Endometrium (tissue), 2 donors: ENCODE results near the gene PAQR7.
"Not testable (repeated sequence)": the region's sequence is repeated elsewhere in the genome, so short reads cannot be mapped to it uniquely, and the experiment has no call there.

ENCODE experiments used
- FAIRE-seq: peaks from 2 replicates; lab custom pipeline; 2012; peaks lifted over from hg19 to GRCh38; lab: Jason Lieb, UNC
- donor health status: control.
- donor health status: control.

The PAQR7 gene

DNA sequence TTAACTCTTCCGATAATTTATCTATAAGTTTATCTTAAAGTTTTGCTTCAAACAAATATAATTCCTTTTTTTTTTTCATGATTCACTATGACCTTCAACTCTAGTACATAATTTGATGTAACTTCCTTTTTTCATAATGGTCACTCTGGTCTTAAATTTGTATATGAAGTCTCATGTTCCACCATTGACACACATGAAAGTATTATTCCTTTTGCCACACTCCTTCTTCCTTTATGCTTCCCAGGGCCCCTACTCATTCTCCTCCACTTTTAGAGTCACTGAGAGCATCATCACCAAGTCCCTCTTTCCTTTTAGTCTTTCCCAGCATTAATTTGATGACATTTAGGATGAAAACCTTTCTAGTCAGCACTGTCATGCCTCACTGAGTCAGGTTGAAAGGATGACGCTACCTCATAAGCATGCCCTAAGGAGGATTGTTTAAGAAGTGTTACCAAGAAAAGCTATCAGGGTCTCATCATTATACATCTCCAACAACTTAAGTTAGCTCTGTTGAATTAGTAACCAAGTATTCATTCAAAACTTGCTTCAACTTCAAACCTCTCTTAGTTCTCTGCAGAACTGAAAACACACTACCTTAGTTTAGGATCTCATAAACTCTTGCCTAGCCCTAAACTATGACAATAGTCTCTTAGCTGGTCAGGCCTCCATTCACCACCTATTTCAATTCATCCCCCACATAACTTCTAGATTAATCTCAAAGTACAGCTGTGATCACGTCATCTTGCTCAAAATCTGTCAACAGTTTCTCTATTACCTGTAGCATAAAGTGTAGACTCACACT lies 30.8 kb downstream of the PAQR7 start:
- FAIRE-seq: no peak

DNA sequence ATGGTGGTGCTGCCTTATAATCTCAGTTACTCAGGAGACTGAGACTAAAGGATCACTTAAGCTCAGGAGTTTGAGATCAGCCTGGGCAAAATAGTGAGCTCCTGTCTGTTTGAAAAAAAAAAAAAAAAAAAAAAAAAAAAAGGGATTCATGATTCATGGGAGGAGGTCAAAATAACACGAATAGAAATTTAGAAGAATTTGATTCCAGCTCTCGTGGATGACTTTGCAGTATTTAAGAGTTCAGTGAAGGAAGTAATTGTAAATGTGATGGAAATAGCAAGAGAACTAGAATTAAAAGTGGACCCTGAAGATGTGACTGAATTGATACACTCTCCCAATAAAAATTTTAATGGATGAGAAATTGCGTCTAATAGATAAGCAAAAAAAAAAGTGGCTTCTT lies 32.0 kb downstream of the PAQR7 start:
- no peak for FAIRE-seq

DNA sequence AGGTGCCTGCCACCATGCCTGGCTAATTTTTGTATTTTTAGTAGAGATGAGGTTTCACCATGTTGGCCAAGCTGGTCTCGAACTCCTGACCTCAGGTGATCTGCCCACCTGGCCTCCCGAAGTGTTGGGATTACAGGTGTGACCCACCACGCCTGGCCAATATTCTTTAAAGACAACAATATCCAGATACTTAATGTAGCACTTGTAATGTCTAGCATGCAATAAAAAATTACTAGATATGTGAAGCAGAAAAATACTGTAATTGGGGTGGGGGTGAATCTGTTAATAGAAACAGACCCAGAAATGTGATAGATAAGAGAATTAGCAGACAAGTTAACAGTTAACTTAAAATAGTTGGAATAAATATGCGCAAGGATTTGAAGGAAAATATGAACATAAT lies 35.7 kb downstream of the PAQR7 start:
- FAIRE-seq: not testable (repeated sequence)

DNA sequence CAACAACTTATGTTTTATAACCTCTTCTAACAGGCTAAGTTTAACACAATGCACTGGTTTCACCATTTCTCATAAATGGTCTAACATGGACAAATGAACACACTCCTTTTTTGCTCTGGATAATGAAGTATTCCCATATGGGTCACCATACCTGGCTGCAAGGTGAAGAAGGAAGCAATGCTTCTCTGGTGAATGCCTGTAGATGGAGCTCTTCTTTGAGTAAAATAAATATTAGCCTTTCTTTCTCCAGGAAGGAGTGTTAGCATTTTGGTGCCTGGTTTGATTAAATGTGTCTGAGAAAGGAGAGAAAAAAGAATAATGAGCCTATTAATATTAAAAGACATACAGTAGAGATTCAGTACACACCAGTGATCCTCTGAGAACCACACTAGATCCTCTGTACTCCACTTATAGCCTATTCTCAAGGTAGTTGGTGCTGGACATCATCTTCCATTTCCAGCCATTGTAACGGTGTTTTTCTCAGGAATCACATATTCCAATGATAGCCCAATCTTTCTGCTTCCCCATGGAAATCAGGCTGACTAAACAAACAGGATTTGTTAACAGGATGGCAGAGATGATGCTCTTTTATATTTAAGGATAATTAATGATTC lies 38.1 kb downstream of the PAQR7 start:
- FAIRE-seq: no peak

DNA sequence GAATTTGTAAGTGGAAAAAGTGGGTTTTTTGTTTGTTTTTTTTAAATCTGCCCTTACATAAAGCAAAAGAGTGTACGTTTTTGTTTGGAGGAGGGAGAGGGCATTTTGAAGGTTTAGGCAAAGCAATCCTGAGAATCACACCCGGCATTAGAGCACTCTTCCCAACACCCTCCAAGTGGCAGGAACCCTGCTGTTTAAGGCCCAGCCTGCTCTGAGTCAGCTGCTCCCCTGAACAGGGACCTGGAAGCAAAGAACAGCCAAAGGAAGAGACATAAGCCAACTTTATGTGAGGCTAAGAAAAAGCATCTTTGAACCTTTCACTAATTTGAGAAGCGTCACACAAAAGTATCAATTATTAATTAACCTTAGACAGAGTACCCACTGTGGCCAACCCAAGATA lies 38.8 kb downstream of the PAQR7 start:
- FAIRE-seq: no peak

DNA sequence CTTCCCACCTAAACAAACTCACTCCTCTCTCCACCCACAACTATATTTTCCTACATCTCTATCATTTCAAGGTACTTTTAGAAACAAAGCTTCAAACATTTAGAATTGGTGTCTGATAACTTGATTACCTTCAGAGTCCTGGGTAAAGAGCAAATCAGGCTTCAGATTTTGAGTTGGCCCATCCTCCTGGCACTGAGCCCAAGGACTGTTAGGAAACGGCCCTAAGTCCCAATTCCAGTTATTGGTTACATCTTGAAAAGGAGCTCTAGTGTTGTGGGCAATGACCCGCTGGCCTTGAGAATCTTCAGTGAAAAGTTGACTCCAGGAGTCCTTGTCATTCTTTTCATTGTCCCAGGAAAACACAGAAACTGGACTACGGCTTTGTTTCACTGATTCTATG lies 40.6 kb downstream of the PAQR7 start:
- FAIRE-seq: no peak

DNA sequence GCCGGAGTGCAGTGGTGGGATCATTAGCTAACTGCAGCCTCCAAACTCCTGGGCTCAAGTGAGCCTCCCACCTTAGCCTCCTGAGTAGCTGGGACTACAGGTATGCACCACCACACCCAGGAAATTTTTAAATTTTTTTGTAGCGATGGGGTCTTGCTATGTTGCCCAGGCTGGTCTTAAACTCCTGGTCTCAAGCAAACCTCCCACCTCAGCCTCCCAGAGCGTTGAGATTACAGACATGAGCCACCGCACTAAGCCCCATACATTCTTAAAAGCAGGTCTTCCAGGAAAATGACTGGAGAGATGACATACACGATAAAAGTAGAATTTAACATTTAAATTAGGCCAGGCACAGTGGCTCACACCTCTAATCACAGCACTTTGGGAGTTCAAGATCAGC lies 42.4 kb downstream of the PAQR7 start:
- no peak for FAIRE-seq

DNA sequence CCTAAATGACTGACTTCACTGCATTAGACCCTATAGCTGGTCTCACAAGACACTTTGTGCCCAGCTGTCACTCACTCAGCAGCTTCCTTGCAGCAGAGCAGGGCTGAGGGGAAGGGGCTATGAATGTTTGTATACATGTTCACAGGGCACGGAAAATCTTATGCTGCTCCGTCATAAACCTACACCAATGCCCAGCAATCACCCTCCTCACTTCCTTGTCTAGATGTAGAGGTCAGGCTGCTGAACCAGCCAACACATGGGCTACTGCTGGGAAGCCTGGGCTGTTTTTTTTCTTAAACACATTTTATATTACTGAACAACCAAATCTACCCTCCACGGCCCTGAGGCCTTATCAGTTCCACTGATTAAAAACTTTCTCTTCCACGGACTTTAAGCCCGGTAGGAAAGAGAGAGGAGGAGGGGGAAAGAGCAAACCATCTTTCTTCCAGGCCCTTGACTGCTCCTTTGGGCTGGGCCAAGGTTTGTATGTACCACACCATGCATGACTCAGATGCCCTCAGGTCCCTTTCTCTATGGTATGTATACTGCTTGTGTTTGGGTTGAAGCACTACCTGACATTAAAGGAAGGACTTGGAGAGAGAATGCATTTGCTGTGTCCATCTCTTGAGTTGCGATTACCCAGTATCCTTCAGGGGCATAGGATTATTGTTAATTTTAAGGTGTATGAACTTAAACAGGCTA lies 43.0 kb downstream of the PAQR7 start:
- no peak for FAIRE-seq

DNA sequence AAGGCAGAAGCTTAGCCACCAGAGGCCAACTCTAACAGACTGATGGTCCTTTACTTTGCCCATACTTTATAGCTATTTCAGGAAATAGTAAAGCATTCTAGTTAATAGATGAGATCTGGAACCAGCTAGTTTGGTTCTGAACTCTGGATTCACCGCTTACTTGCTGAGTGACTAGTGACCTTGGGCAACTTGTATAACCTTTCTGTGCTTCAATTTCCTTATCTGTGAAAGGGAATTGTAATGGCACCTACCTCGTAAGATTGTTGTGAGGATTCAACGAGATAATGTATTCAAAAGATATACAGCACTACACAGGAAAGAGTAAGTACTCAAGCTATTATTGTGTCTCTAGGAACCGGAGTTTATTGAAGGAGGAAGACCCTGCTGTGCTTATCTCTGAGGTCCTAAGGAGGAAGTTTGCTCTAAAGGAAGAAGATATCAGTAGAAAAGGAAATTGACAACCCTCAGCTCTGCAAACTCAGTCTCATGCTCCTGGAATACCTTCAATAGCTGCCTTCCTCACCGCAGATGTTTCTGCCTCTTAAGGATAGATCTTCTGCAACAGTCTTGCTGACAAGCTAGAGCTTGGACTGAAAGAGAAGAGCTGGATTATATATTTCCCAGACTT lies 43.8 kb downstream of the PAQR7 start:
- FAIRE-seq: no peak

DNA sequence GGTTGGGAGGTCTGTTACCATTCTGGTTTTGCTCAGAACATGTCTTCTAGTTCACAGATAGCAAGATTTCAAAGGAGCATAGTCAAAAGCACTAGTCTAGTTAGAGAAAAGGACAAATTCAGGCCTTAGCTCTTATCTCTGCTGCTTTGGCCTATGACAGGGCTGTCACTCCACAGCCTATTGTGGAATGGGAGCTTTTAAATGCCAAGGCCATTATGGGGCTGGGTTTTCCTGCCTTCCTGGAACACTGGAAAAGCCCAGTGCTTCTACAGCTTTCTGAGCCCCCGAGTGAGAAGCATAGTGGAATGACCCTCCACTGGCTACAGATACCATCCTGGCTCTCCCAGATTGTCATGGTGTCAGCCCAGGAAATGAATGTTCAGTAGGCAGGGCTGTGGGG lies 46.5 kb downstream of the PAQR7 start:
- FAIRE-seq: no peak

DNA sequence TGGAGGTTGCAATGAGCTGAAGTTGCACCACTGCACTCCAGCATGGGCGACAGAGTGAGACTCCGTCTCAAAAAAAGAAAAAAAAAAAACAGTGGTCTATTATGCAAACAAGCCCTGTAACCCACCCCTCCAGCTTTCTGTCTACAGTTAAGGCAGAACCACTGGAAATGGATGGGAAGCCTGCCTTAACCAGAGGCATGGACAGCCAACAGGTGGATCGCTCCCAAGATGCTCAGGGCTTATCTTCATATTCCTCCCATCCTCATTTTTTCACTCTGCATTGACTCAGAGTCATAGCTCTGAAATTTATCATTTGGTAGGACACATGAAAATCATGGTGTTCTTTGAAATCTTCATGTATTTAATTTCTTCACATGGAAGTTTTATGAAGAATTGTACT lies 47.0 kb downstream of the PAQR7 start:
- no peak for FAIRE-seq

DNA sequence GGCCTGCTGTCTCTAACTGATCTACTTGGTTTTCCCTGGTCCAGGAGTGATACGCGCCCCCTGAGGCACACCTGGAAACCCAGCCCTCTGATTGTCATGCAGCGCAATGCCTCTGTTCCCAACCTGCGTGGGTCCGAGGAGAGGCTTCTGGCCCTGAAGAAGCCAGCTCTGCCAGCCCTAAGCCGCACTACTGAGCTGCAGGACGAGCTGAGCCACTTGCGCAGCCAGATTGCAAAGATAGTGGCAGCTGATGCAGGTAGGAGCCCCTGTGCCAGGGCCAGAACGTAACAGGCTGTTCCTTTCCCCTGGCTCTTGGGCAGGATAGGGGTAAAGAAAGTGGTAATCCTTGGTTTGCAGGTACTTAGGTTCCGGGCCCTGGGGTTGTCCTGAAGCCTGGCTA lies 48.9 kb downstream of the PAQR7 start:
- no peak for FAIRE-seq

DNA sequence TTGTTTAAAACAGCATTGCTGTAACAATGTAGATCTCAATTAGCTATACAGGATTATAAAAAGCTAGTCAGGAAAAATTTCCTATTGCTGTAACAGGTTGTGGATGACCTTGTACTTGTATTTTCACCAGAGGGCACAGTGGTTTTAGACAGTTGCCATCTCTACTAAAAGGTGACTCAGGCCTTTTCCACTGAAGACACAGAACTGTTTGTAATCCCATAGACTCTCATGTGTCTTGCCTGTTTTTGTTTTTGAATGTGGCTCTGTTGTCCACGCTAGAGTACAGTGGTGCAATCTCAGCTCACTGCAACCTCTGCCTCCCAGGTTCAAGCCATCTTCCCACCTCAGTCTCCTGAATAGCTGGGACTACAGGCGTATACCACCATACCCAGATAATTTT lies 49.9 kb downstream of the PAQR7 start:
- FAIRE-seq: no peak

DNA sequence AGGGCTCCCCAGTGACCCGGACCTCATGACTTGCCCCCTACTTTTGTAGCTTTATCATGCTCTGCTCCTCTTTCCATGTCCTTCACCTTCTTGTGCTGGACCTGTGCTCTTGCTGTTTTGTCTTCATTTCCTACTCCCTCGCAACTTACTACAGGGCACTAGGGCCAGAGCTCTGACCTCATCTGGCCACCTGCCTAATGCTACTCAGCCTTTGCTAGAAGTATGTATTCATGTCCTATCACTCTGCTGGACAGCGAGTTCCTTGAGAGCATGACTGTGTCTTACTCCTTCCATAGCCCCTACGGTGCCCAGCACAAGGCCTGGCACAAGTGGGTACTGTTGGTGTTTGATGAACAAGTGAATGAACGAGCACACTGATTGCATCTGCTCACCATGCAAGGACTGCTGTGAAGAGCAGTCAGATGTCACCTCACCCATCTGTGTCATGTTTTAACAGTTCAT lies 53.8 kb downstream of the PAQR7 start:
- no peak for FAIRE-seq

DNA sequence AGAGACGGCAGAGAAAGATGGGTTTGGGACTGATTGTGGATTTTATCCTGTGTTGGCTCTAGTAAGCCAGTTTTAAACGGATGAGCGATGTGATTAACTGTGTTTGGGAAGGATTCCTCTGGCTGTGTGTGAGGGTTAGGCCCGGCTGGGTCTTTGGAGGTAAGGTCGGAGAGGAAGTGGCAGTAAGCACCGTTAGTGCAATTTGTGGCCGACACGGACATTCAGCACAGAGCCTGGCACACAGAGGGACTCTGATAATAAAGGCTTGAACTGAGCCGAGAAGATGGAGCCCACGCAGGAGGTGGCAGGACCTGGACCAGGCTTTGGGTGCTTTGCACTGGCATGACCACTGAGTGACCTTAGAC lies 54.4 kb downstream of the PAQR7 start:
- no peak for FAIRE-seq

DNA sequence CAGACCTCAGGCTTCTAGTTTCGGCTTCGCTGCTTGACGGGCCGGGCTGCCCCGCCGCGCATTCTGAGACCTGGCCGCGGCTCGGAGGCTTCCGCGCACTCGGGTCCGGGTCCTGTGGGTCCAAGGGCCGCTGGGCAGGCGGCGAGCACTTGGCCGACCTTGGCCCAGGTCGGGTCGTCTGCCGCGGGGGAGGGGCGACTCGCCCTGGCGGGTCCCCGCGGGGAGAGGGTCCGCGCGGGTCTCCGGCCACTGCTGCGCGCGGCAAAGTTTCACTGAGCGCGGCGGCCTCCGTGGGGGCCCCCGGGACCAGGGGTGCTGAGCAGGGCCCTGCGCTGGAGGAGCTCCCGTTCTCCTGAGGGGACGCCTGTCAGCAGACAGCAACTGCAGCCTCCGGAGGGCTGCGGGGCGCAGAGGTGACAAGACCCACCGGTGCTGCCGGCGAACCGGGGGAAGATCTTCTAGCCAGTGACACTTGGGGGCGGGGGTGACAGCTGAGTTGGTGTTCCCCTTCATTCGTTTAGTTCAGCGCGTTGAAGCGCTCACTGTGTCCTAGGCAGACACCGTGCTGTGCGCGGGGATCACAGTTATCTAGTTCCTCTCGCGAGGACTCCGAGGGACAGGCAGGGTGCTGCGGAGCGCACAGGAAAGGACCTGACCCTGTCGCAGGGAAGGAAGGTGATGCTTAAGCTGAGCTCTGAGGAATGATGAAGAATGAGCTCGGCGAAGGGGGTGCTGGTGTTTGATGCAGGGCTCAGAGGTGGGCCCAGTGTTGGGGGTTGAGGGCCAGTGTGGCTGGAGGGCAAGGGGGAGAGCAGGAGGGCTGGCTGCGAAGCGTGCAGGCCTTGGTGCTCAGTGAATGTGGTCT lies 55.0 kb downstream of the PAQR7 start:
- no peak for FAIRE-seq

DNA sequence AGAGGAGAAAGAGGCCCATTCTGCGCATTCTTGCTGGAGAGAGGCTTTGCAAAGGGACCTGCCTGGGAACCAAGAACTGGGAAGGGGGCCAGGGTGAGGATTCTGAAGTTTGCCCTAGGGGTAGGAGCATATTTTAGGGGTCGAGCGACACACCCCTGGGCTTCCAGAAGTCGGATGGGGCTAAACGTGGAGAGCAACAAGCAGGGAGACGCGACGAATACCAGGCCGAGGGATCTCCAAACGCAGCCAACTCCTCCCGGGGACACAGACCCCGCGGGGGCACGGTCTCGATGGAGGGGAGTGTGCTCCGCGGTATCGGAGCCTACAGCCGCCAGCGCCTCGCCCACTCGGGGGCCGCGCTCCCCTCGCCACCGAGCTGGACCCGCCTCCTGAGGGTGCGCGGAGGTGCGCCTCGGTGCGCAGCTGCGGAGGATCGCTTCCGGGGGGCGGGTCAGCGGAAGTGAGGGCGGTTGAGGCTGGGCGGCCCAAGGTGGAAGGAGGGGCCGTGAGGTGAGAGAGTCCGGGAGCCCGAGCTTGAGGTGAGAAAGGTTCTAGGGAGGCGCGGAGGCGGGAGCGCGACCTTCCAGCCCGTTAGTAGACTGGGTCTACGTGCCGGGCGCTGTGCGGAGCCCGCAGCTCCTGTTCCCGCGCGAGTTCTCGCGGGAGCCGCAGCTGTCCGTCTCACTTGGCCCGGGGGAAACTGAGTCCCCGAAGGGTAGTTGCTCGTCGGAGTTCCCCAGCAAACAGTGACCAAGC lies 55.8 kb downstream of the PAQR7 start, which contains the start of gene MTFR1L:
TSS of gene MTFR1L (plus strand) at position 464 of the 756 bp plus-strand sequence. CDS start 3,151 bp downstream, outside the sequence.
- no peak for FAIRE-seq

DNA sequence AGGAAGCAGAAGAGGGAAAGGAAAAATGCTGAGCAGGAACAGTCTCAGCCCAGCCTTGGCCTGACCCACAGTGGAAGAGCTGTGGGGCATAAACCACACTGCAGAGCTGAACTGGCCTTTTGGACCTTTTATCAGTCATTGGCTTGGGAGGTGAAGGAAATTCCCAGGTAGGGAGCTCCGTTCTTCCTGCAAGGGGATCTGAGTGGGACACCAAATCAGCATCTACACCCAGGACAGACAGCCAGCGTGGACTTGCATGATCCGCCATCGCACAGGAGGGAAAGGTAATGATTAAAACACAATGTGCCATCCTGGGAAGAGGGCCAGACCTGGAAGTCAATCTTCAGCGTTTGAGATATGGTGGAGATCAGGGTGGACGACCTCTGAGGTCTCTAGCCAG lies 56.9 kb downstream of the PAQR7 start:
- no peak for FAIRE-seq

DNA sequence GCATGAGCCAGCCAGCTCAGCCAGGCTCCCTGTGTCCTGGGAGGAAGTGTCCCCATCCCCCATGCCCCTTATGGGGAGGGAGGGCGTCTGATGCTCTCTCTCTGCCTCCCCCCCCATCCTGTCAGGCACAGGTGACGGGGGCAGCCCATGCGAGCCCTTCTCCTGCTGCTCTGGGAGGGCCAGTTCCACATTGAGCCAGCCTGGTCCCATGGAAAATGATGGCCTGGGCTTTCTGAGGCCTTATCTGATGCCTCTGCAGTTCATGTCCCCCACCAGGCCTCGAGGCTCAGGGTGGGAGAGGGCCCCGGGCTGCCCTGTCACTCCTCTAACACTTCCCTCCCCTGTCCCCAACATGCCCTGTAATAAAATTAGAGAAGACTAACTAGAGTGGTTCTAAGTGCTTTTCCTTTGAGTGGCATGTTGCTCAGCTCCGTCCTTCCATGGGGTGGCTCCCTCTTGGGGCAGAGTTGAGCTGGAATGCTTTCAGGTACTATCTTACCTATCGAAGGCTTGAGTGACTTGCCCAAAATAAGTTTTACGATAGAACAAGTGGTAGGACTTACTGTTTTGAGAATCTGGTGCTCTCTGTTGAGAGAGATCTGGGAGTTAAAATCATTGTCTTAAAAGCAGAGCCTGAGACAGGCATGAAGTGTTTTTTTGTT lies 57.5 kb downstream of the PAQR7 start:
- no peak for FAIRE-seq

DNA sequence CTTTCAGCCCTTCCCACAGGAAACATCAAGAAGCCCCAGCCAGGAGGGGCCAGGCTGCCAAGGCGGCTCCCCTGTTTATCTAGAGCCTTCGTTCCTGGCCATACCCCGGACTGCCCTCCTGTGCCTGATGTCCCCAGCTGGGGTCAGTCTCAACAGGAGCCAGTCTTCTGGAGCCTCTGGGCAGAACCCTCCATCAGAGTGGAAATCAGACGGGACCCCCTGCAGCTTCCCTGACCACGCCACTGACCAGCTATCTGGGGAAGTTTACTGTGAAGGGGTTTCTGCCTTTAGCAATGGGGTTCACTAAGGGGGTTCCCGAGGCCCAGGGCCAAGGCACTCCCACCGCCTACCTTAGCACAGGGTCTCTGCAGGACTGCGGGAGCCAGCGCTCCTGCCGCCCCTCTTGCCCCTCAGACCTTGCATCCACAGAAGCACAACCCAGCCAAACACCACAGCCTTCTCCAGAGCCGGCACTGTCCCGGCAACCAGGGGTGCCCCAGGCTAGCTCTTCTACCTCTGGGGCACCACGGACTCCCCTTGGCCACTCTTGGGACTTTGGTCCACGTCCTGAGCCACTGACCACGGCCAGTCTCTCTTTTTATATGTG lies 59.3 kb downstream of the PAQR7 start:
- no peak for FAIRE-seq
